Right lobe of liver (tissue), 6 donors: ENCODE data around the gene FCGR2B. TPM values are rescaled to one million over a fixed set of nuclear protein-coding genes. Genes with fewer than 3 reads are reported as not detected.

Experiments
- ATAC-seq, 4 donors: fragments of 200-7000 bp; cut with Tn5 transposase; one replicate each; pipeline ENCODE4 v1.9.1; 2020; ENCODE audit warnings: mild to moderate bottlenecking in 4 of 4, moderate library complexity in 4 of 4
- DNase-seq, 3 donors: peaks; one replicate each; pipeline ENCODE4 v3.0.0-alpha.2; 2020
- H3K27ac ChIP-seq, 3 donors: fragments of 200-600 bp; one replicate each; pipeline ENCODE4 v1.8.0; 2022
- H3K27me3 ChIP-seq, 2 donors: fragments of 200-600 bp; one replicate each; pipeline ENCODE4 v1.8.0; 2022
- H3K36me3 ChIP-seq, 4 donors: fragments of 200-600 bp; sonication (generic) in 1 of 4; one replicate each; pipeline versions ENCODE4 v1.5.1 to v1.8.0; 2017 to 2022; ENCODE audit warnings: control low read depth in 1 of 4
- H3K4me1 ChIP-seq, 4 donors: fragments of 200-600 bp; sonication (generic) in 1 of 4; one replicate each; pipeline versions ENCODE4 v1.5.1 to v1.8.0; 2017 to 2022; ENCODE audit warnings: control low read depth in 1 of 4
- H3K4me3 ChIP-seq, 3 donors: fragments of 200-600 bp; one replicate each; pipeline ENCODE4 v1.8.0; 2022
- H3K9me3 ChIP-seq, 4 donors: fragments of 200-600 bp; sonication (generic) in 1 of 4; one replicate each; pipeline versions ENCODE4 v1.5.1 to v1.8.0; 2017 to 2022; ENCODE audit warnings: control low read depth in 1 of 4
- POLR2A ChIP-seq: fragments of 450-650 bp; IDR thresholded peaks from one replicate; pipeline ENCODE4 v1.6.1; 2017; ENCODE audit warnings: antibody characterized with exemption, mild to moderate bottlenecking
- WGBS: methylation state at CpG from one replicate; pipeline ENCODE4 v1.1.6; 2018; ENCODE audit warnings: low coverage, low lambda C conversion rate; ENCODE audit not compliant: insufficient coverage; ENCODE audit errors: missing lambda C conversion rate; 5-methylcytosine and 5-hydroxymethylcytosine counted together
- intact Hi-C, 2 donors: fragments of 100-400 bp; cut with DNase I; formaldehyde crosslinking; loops; one replicate each; pipeline versions ENCODE4 v1.11.2 to v1.14.1; 2022
- total RNA-seq, 6 experiments: library from RNA; depleted of rRNA in 2 of 6; stranded (reverse); fragments of >200 nt in 2 of 6; fragmentation: NEBNext Ultra II Directional in 3 of 6; extraction: Animal tissue kit (Norgen Biotek cat#: 25700) in 3 of 6; gene quantifications; one replicate each; pipeline versions ENCODE4 v1.1.0 to v1.2.4, GENCODE V29; 2016 to 2023
- TF ChIP-seq, protein P1 (sequence below), 4 donors: fragments of 200-600 bp in 3 of 4; fragments of 450-650 bp in 1 of 4; IDR thresholded peaks; one replicate each; pipeline versions ENCODE4 v1.5.1 to v1.8.0; 2016 to 2022; ENCODE audit warnings: antibody characterized with exemption in 4 of 4, mild to moderate bottlenecking in 2 of 4
- donor health status: DM: no; HTN: yes; CAD: no.
- donor health status: DM: no; HTN: no; CAD: no.
- donor health status: DM: no; HTN: no; CAD: no.
- donor health status: DM: no; HTN: yes; CAD: no.
- donor health status: DM: no; HTN: yes; CAD: no.

The FCGR2B gene
- total RNA-seq, 6 experiments from 2014 or later: 15.5 to 30.9 (median 25.0) TPM

DNA sequence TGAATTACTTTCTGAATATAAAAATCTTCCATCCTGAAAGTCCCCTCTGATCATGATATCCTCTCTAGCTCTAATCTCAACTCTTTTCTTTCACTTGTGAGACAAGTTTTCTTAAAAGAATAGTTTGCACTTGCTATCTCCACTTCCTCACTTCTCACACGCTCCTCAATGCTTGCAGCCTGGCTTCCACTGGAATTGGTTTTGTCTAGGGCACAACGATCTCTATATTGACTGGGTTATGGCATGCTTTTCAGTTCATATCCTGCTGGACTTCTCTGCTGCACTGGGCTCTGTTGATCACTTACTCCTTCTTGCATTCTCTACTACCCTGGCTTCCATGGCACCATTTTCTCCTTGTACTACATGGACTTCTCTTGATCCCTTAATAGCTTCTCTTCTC, 44.6 kb downstream of the FCGR2B start:
- Histone ChIP-seq H3K4me1 (no peaks in the 10 kb centered on the region), H3K36me3 (no peaks in the 10 kb centered on the region), H3K9me3 (no peaks in the 10 kb centered on the region), H3K4me3 (no peak overlapping the region), H3K27ac (no peak overlapping the region), H3K27me3 (no peaks in the 10 kb centered on the region)
- TF ChIP-seq, protein P1, sequence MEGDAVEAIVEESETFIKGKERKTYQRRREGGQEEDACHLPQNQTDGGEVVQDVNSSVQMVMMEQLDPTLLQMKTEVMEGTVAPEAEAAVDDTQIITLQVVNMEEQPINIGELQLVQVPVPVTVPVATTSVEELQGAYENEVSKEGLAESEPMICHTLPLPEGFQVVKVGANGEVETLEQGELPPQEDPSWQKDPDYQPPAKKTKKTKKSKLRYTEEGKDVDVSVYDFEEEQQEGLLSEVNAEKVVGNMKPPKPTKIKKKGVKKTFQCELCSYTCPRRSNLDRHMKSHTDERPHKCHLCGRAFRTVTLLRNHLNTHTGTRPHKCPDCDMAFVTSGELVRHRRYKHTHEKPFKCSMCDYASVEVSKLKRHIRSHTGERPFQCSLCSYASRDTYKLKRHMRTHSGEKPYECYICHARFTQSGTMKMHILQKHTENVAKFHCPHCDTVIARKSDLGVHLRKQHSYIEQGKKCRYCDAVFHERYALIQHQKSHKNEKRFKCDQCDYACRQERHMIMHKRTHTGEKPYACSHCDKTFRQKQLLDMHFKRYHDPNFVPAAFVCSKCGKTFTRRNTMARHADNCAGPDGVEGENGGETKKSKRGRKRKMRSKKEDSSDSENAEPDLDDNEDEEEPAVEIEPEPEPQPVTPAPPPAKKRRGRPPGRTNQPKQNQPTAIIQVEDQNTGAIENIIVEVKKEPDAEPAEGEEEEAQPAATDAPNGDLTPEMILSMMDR (IDR thresholded peaks at IDR 0.05): no peak
- no peak for TF ChIP-seq POLR2A
- intact Hi-C loops: no loop called here
- no peak for ATAC-seq
- WGBS: 87% methylated on average over 2 of the region's 2 CpGs
- DNase-seq: no peak

DNA sequence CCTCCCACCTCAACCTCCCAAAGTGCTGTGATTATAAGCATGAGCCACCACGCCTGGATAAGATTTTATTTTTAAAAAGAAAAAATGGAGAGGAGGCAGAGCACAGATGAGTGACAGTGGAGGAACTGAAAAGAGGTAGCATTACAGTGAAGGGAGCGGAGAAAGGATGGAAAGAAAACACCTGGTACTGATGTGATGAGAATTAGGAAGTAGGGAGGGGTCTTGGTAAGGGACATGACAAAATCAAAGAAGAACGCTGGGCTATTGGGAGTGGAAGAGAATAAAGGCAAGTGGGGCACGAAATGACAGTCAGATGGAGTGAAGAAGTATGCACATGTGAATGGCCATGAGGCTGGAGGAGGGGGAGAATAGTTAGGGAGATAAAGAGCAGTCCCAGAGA, 46.4 kb downstream of the FCGR2B start:
- 66% methylated on average over 4 of the region's 4 CpGs for WGBS
- ATAC-seq (no peak), DNase-seq (no peak)
- Histone ChIP-seq H3K27me3 (no peaks in the 10 kb centered on the region), H3K36me3 (no peaks in the 10 kb centered on the region), H3K4me1 (no peaks in the 10 kb centered on the region), H3K27ac (no peak overlapping the region), H3K4me3 (no peak overlapping the region), H3K9me3 (no peaks in the 10 kb centered on the region)
- no peak for TF ChIP-seq POLR2A
- TF ChIP-seq, protein P1 (IDR thresholded peaks at IDR 0.05): no peak
- intact Hi-C loops: no loop called here

DNA sequence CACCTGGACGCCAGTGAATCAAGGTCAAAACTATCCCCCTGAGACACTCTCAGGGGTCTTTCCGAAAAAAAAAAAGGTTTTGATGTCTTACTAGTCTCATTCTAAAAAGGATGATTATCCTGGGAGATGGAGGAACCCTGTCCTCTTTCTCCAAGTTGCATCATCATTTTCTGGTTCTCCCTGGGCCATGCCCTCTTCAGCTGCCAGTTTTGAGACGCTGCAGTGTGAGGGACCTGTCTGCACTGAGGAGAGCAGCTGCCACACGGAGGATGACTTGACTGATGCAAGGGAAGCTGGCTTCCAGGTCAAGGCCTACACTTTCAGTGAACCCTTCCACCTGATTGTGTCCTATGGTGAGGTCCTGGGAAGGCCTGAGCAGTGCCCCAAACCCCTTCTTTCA, 47.6 kb downstream of the FCGR2B start:
- Histone ChIP-seq H3K36me3 (no peaks in the 10 kb centered on the region), H3K9me3 (no peaks in the 10 kb centered on the region), H3K4me3 (no peak overlapping the region), H3K27ac (no peak overlapping the region), H3K4me1 (no peaks in the 10 kb centered on the region), H3K27me3 (no peaks in the 10 kb centered on the region)
- ATAC-seq (no peak), DNase-seq (no peak)
- WGBS: 73% methylated on average over 4 of the region's 4 CpGs
- intact Hi-C loops: no loop called here
- no peak for TF ChIP-seq POLR2A
- TF ChIP-seq, protein P1 (IDR thresholded peaks at IDR 0.05): no peak

DNA sequence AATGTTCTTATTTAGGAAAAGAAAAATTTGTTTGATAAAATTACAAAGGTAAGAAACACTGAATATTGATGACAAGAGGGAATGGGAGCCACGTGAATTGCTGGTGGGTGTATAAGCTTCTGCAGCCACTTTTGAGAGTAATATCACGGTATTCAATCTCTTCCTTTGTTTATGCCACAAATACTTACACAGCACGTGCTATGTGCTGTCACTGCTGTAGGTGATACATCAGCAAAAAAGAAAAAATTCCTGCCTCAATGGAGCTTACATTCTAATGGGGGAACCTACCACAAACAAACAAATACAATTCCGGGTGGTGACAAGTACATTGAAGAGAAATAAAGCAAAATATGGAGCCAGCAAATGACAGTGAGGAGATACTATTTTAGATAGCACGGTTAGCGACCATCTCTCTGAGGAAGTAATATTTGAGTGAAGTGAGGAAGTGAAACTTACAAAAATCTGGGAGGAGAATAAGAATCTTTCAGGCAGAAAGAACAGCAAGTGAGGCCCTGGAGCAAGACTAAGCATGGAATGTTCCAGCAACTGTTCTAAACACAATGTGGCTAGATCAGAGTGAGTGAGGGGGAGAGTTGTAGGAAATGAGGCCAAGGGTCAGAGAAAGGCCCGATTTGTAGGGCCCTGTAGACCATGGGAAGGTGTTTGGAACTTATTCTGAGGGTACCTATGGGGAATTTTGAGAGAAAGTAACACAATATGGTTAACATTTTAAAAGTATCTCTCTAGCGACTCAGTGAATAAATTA, 55.8 kb downstream of the FCGR2B start:
- H3K4me1 ChIP-seq: no peaks in the 10 kb centered on the region
- ATAC-seq (peak in 1 of 4 donors; percentile 35), DNase-seq (no peak)
- TF ChIP-seq, protein P1 (IDR thresholded peaks at IDR 0.05): no peak
- TF ChIP-seq POLR2A: no peak
- no peaks in the 10 kb centered on the region for H3K9me3 ChIP-seq
- no peak overlapping the region for H3K4me3 ChIP-seq
- H3K27ac ChIP-seq: no peak overlapping the region
- H3K27me3 ChIP-seq: no peaks in the 10 kb centered on the region
- intact Hi-C loops: no loop called here
- H3K36me3 ChIP-seq: no peaks in the 10 kb centered on the region
- WGBS: 58% methylated on average over 8 of the region's 8 CpGs
